K562 (cell line): Measurements from ENCODE around the gene ZFPM1. TPM values are rescaled to one million over a fixed set of nuclear protein-coding genes. Genes with fewer than 3 reads are reported as not detected.

Experiments
- MITF ChIP-seq: IDR thresholded peaks from 2 replicates; pipeline ENCODE4 v1.6.1; 2014; ENCODE audit warnings: antibody characterized with exemption
- MTA3 ChIP-seq: fragments of 450-650 bp; formaldehyde crosslinking; IDR thresholded peaks from 2 replicates; pipeline ENCODE4 v1.6.1; 2017; ENCODE audit warnings: mild to moderate bottlenecking, borderline replicate concordance
- MTF1 ChIP-seq: fragments of 250-450 bp; sonication (Bioruptor Pico); IDR thresholded peaks from 2 replicates; pipeline ENCODE4 v1.9.0; 2021; ENCODE audit warnings: moderate library complexity, mild to moderate bottlenecking, inconsistent platforms, borderline replicate concordance
- MYC ChIP-seq, 2 experiments: fragments of 250-450 bp in 1 of 2; sonication (Bioruptor Pico) in 1 of 2; IDR thresholded peaks; 2 replicates each; pipeline versions ENCODE4 v1.5.1 to v1.6.1; 2012 to 2021; ENCODE audit warnings: low read depth in 2 of 2, borderline replicate concordance in 1 of 2, improper control_type of control experiment in 1 of 2, low read length in 1 of 2, mild to moderate bottlenecking in 1 of 2, moderate library complexity in 1 of 2
- NFXL1 ChIP-seq: fragments of 450-650 bp; formaldehyde crosslinking; IDR thresholded peaks from 2 replicates; pipeline ENCODE4 v1.4.0; 2021; ENCODE audit warnings: mild to moderate bottlenecking
- PHB ChIP-seq: fragments of 250-450 bp; sonication (Bioruptor Pico); IDR thresholded peaks from 2 replicates; pipeline ENCODE4 v1.5.0; 2021
- RAD51 ChIP-seq: fragments of 450-650 bp; IDR thresholded peaks from 2 replicates; pipeline ENCODE4 v1.7.1; 2016; ENCODE audit warnings: low read depth, mild to moderate bottlenecking, borderline replicate concordance
- RBM22 ChIP-seq: fragments of 200-400 bp; formaldehyde crosslinking; IDR thresholded peaks from 2 replicates; pipeline ENCODE4 v1.6.1; 2018; ENCODE audit warnings: low read length, low read depth; ENCODE audit not compliant: poor library complexity, severe bottlenecking
- RFX5 ChIP-seq: IDR thresholded peaks from 2 replicates; pipeline ENCODE4 v1.6.1; 2011; ENCODE audit warnings: low read depth, mild to moderate bottlenecking, improper control_type of control experiment, low read length
- SNRNP70 ChIP-seq: fragments of 200-400 bp; formaldehyde crosslinking; optimal IDR thresholded peaks from 2 replicates; pipeline ENCODE3; 2017; ENCODE audit warnings: low read depth, low read length
- TAF1 ChIP-seq: IDR thresholded peaks from 2 replicates; pipeline ENCODE4 v1.6.1; 2011; ENCODE audit warnings: mild to moderate bottlenecking, low read length, moderate library complexity; ENCODE audit not compliant: insufficient read depth, control insufficient read depth, severe bottlenecking; ENCODE audit errors: extremely low read depth
- TEAD1 ChIP-seq, 2 experiments: fragments of 450-650 bp in 1 of 2; sonication (generic) in 1 of 2; formaldehyde crosslinking; IDR thresholded peaks; 2 replicates each; pipeline versions ENCODE4 v1.4.0 to v1.8.0; 2020 to 2022; ENCODE audit warnings: mild to moderate bottlenecking in 2 of 2, missing genetic modification reagents in 1 of 2
- THRB ChIP-seq: fragments of 450-650 bp; formaldehyde crosslinking; conservative IDR thresholded peaks from 2 replicates; pipeline ENCODE4 v1.4.0; 2022; ENCODE audit warnings: mild to moderate bottlenecking, missing genetic modification characterization
- U2AF1 ChIP-seq: fragments of 200-400 bp; formaldehyde crosslinking; optimal IDR thresholded peaks from 2 replicates; pipeline ENCODE3; 2017; ENCODE audit warnings: mild to moderate bottlenecking, low read depth, low read length, moderate library complexity
- ZNF324 ChIP-seq: fragments of 250-450 bp; sonication (Bioruptor Pico); IDR thresholded peaks from 2 replicates; pipeline ENCODE4 v1.4.0; 2020; ENCODE audit warnings: mild to moderate bottlenecking
- ZNF347 ChIP-seq: fragments of 450-650 bp; formaldehyde crosslinking; IDR thresholded peaks from 2 replicates; pipeline ENCODE4 v1.4.0; 2020; ENCODE audit warnings: low read depth, mild to moderate bottlenecking, moderate library complexity
- ZSCAN29 ChIP-seq: fragments of 450-650 bp; IDR thresholded peaks from 2 replicates; pipeline ENCODE4 v1.6.1; 2017
- polyA plus RNA-seq, 8 experiments: library from polyadenylated mRNA; depleted of rRNA in 4 of 8; stranded (reverse) in 5 of 8; unstranded in 3 of 8; fragments of >200 nt; fragmentation: Nextera tagmentation in 2 of 8; fragmentation: Illumina TruSeq in 1 of 8; extraction: Ambion mirVana in 2 of 8; extraction: Trizol in 1 of 8; gene quantifications; 2 replicates each; pipeline versions ENCODE4 v1.2.1 to v1.2.3, GENCODE V29; 2011 to 2014; ENCODE audit warnings: inconsistent platforms in 1 of 8, missing spikeins in 1 of 8
- total RNA-seq, 7 experiments: library from RNA; depleted of rRNA in 6 of 7; stranded (reverse); fragments of >200 nt in 6 of 7; fragmentation: Illumina TruSeq in 2 of 7; extraction: Trizol in 2 of 7; gene quantifications; 2 replicates each; pipeline versions ENCODE4 v1.2.1 to v1.2.3, GENCODE V29; 2011 to 2021; ENCODE audit warnings: low replicate concordance in 1 of 7
- TF ChIP-seq, protein P1 (sequence below): fragments of 450-650 bp; IDR thresholded peaks from 2 replicates; pipeline ENCODE4 v1.6.1; 2018; ENCODE audit warnings: mild to moderate bottlenecking, low read depth; ENCODE audit not compliant: partially characterized antibody
- TF ChIP-seq, protein P2 (sequence below): fragments of 250-450 bp; sonication (Bioruptor Pico); IDR thresholded peaks from 2 replicates; pipeline ENCODE4 v1.4.0; 2020; ENCODE audit warnings: mild to moderate bottlenecking, moderate library complexity

Gene ZFPM1
- total and polyA plus RNA-seq, 9 of the 15 experiments (the other 6 are each of a cell fraction or from before 2014, with no cell fraction given) = 0.03 to 35.9 (median 1.4) TPM

GRCh38 chr16:88569985-88570690 lies 117.1 kb downstream of the ZFPM1 start, which contains the start of gene ZC3H18 (continued):
- TF ChIP-seq MITF (peak; percentile 71), TAF1 (peak; percentile 74), TEAD1 (CRISPR knock-in tag; IDR thresholded peaks at IDR 0.05) (0 out of 4 replicates have a peak, but pooled peaks of 1 of the 2 experiments have one; percentile 30), ZNF324 (CRISPR knock-in tag) (no peak), SNRNP70 (no peak), RAD51 (peak; percentile 99), MTF1 (no peak), MYC (IDR thresholded peaks at IDR 0.05; ENCODE audit: low read depth, low read length) (peak; percentile 57; the same call in 1 of the 2 replicates), MYC (CRISPR knock-in tag; IDR thresholded peaks at IDR 0.05; ENCODE audit: borderline replicate concordance, low read depth) (no peak), RFX5 (no peak), NFXL1 (no peak), MTA3 (peak; percentile 46; the same call in 1 of the 2 replicates), PHB (CRISPR knock-in tag) (no peak), ZNF347 (CRISPR knock-in tag) (no peak), RBM22 (no peak), U2AF1 (peak; percentile 73), ZSCAN29 (no peak), THRB (no peak)
- TF ChIP-seq, protein P1, sequence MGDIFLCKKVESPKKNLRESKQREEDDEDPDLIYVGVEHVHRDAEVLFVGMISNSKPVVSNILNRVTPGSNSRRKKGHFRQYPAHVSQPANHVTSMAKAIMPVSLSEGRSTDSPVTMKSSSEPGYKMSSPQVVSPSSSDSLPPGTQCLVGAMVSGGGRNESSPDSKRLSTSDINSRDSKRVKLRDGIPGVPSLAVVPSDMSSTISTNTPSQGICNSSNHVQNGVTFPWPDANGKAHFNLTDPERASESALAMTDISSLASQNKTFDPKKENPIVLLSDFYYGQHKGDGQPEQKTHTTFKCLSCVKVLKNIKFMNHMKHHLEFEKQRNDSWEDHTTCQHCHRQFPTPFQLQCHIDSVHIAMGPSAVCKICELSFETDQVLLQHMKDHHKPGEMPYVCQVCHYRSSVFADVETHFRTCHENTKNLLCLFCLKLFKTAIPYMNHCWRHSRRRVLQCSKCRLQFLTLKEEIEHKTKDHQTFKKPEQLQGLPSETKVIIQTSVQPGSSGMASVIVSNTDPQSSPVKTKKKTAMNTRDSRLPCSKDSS = no peak
- TF ChIP-seq, protein P2, sequence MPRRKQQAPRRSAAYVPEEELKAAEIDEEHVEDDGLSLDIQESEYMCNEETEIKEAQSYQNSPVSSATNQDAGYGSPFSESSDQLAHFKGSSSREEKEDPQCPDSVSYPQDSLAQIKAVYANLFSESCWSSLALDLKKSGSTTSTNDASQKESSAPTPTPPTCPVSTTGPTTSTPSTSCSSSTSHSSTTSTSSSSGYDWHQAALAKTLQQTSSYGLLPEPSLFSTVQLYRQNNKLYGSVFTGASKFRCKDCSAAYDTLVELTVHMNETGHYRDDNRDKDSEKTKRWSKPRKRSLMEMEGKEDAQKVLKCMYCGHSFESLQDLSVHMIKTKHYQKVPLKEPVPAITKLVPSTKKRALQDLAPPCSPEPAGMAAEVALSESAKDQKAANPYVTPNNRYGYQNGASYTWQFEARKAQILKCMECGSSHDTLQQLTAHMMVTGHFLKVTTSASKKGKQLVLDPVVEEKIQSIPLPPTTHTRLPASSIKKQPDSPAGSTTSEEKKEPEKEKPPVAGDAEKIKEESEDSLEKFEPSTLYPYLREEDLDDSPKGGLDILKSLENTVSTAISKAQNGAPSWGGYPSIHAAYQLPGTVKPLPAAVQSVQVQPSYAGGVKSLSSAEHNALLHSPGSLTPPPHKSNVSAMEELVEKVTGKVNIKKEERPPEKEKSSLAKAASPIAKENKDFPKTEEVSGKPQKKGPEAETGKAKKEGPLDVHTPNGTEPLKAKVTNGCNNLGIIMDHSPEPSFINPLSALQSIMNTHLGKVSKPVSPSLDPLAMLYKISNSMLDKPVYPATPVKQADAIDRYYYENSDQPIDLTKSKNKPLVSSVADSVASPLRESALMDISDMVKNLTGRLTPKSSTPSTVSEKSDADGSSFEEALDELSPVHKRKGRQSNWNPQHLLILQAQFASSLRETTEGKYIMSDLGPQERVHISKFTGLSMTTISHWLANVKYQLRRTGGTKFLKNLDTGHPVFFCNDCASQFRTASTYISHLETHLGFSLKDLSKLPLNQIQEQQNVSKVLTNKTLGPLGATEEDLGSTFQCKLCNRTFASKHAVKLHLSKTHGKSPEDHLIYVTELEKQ = no peak
